ENCODE data around the gene OPRL1.

OPRL1 gene

DNA sequence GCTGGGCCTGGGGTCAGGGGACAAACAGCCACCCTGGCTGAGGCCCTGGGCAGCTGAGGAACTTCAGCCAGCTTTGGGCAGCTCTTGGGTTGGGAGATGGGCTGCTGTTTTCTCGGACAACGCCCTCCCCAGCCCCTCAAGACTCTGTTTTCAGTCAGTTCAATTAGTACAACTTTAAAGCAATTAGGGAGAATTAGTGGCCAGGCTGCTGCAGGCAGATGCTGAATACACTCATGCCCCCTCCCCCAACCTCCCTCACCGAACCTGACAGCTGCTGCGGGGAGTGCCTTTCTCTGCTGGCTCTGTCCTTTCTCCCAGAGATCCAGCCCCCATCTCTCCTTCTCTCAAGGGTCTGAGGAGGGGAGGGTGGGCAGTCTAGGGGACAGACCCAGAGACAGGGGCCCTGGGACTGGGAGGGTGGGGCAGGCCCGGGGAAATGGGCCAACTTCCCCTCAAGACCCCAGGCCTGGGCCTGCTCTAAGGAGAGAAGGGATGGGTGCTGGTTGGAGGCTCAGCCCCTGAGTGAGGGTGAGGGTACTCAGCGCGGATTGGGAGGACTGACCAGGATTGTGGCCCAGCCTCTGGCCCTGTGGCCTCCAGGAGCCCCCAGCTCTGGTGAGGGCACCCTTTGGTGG is 66.5 kb downstream of the OPRL1 start:
- DNase-seq, result no peak
- H4K91ac ChIP-seq (ENCODE audit: low read depth, low read length), result no peak overlapping the region

DNA sequence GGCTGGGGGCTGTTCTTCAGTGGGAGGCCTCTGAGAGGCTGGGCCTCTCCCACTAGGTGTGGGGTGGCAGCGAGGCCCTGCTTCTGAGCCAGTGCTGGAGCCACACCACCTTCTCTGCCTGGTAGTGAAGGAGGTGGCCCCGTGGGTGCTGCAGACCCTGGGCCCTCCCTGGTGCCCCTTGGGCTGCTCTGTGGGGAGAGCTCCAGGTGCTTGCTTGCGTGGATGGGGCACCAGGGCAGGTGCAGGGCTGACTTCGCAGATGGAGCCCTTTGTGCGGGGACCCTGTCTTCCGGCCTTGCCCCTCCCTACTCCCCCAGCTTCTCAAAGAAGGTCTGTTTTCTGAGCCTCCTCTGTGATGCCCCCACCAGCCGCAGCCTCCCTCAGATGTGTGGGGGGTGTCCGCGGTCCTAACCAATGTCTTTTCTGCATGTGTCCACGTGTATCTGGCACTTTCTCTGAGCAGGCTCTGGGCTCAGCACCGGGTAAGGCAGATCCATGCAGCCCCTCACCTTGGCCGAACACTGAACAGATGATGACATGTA is 67.1 kb downstream of the OPRL1 start:
- Histone ChIP-seq H3K4me3 (ENCODE audit: low read depth, low read length) (no peak overlapping the region), H4K12ac (ENCODE audit: low read depth, low read length) (no peak overlapping the region), H4K8ac (ENCODE audit: low read depth, low read length) (no peak overlapping the region), H3K4ac (ENCODE audit: low read depth, low read length) (no peak overlapping the region), H2BK120ac (ENCODE audit: insufficient read depth, low read length, poor library complexity) (no peak overlapping the region), H3K27me3 (ENCODE audit: insufficient read depth, low read length) (no peaks in the 10 kb centered on the region), H3K79me2 (ENCODE audit: control insufficient read depth, insufficient read depth, low read length, poor library complexity) (no peaks in the 10 kb centered on the region), H3K18ac (ENCODE audit: low read length) (no peak overlapping the region), H3K4me2 (ENCODE audit: low read length) (no peak overlapping the region), H3K14ac (ENCODE audit: low read length) (no peak overlapping the region), H2AK5ac (ENCODE audit: low read length) (no peak overlapping the region), H3K27ac (ENCODE audit: low read depth, low read length) (no peak overlapping the region), H3K4me1 (ENCODE audit: control insufficient read depth in 1 of 2, insufficient read depth in 2 of 2, low read length in 2 of 2) (no peaks in the 10 kb centered on the region), H2BK12ac (ENCODE audit: low read length) (no peak overlapping the region), H3K9me3 (ENCODE audit: insufficient read depth, low read depth, low read length) (peaks cover 21% of the 10 kb centered on the region), H3K36me3 (ENCODE audit: control insufficient read depth in 1 of 2, insufficient read depth in 2 of 2, low read length in 2 of 2) (no peaks in the 10 kb centered on the region), H3K79me1 (ENCODE audit: low read length) (no peaks in the 10 kb centered on the region), H2BK5ac (ENCODE audit: low read depth, low read length, poor library complexity) (no peak overlapping the region), H3K9ac (ENCODE audit: low read length) (no peak overlapping the region), H4K91ac (ENCODE audit: low read depth, low read length) (no peak overlapping the region), H2AFZ (ENCODE audit: insufficient read depth, low read length, poor library complexity) (no peak overlapping the region), H3K23ac (ENCODE audit: low read length) (no peak overlapping the region)
- no CpG with 5 or more reads among the region's 12 CpGs for WGBS (ENCODE audit: extremely low coverage, insufficient coverage, insufficient read length)
- DNase-seq, result no peak

More for the DNA sequence above, 66.5 kb downstream of the OPRL1 start:
- Histone ChIP-seq H2BK120ac (ENCODE audit: insufficient read depth, low read length, poor library complexity) (no peak overlapping the region), H3K14ac (ENCODE audit: low read length) (no peak overlapping the region), H2BK5ac (ENCODE audit: low read depth, low read length, poor library complexity) (no peak overlapping the region), H2BK12ac (ENCODE audit: low read length) (no peak overlapping the region), H3K79me1 (ENCODE audit: low read length) (no peaks in the 10 kb centered on the region), H3K27me3 (ENCODE audit: insufficient read depth, low read length) (no peaks in the 10 kb centered on the region), H3K4me1 (ENCODE audit: control insufficient read depth in 1 of 2, insufficient read depth in 2 of 2, low read length in 2 of 2) (no peaks in the 10 kb centered on the region), H3K18ac (ENCODE audit: low read length) (no peak overlapping the region), H2AK5ac (ENCODE audit: low read length) (no peak overlapping the region), H3K4me3 (ENCODE audit: low read depth, low read length) (no peak overlapping the region), H3K27ac (ENCODE audit: low read depth, low read length) (no peak overlapping the region), H3K4ac (ENCODE audit: low read depth, low read length) (no peak overlapping the region), H2AFZ (ENCODE audit: insufficient read depth, low read length, poor library complexity) (no peak overlapping the region), H3K9ac (ENCODE audit: low read length) (no peak overlapping the region), H4K8ac (ENCODE audit: low read depth, low read length) (no peak overlapping the region), H3K23ac (ENCODE audit: low read length) (no peak overlapping the region), H3K79me2 (ENCODE audit: control insufficient read depth, insufficient read depth, low read length, poor library complexity) (no peaks in the 10 kb centered on the region), H3K36me3 (ENCODE audit: control insufficient read depth in 1 of 2, insufficient read depth in 2 of 2, low read length in 2 of 2) (no peaks in the 10 kb centered on the region), H4K12ac (ENCODE audit: low read depth, low read length) (no peak overlapping the region), H3K9me3 (ENCODE audit: insufficient read depth, low read depth, low read length) (peaks cover 21% of the 10 kb centered on the region), H3K4me2 (ENCODE audit: low read length) (no peak overlapping the region)
- WGBS (ENCODE audit: extremely low coverage, insufficient coverage, insufficient read length), result no CpG with 5 or more reads among the region's 7 CpGs

DNA sequence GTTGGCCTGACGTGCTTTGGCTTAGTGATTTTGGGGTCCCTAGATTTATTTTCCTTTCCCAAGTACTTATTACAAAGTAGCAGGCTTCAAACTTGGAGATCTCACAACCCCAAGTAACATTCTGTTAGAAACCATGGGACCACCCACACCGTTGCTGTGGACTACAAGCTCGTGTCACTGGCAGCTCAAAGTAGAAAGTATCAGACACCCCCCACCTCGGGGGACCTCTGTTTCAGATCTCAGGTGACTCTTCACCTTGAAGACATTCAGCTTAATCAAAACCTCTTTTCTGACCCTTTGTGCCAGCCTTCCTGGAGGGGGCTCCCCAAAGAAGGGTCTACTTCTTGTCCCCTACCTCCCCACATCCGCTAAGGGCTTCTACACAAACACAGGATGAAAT is 68.7 kb downstream of the OPRL1 start:
- Histone ChIP-seq H3K79me2 (ENCODE audit: control insufficient read depth, insufficient read depth, low read length, poor library complexity) (no peaks in the 10 kb centered on the region), H3K4me3 (ENCODE audit: low read depth, low read length) (no peak overlapping the region)
- WGBS (ENCODE audit: extremely low coverage, insufficient coverage, insufficient read length), result no CpG with 5 or more reads among the region's 5 CpGs

DNA sequence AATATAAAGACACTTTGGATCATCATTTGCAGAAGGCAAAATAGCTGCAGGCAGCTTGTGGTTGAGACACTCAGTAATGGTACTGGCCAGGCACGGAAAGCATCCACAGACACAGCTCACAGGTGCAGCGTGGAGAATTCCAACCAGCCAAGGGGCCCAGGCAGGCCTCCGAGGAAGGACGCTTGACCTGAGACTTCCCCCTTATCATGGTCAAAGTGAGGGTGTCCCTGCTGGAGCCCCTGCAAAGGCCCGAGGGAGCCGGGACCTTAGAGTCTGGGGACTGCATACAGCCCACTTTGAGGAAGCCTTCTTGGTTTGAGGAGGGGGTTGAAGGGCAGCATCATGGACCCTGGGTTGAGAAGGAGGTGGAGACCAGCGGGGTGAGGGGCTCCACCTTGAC is 69.3 kb downstream of the OPRL1 start:
- Histone ChIP-seq H3K23ac (ENCODE audit: low read length) (no peak overlapping the region), H2BK12ac (ENCODE audit: low read length) (no peak overlapping the region), H3K36me3 (ENCODE audit: control insufficient read depth in 1 of 2, insufficient read depth in 2 of 2, low read length in 2 of 2) (no peaks in the 10 kb centered on the region), H3K4ac (ENCODE audit: low read depth, low read length) (no peak overlapping the region), H3K9ac (ENCODE audit: low read length) (no peak overlapping the region), H3K79me1 (ENCODE audit: low read length) (no peaks in the 10 kb centered on the region), H3K79me2 (ENCODE audit: control insufficient read depth, insufficient read depth, low read length, poor library complexity) (no peaks in the 10 kb centered on the region), H2AFZ (ENCODE audit: insufficient read depth, low read length, poor library complexity) (no peak overlapping the region), H2AK5ac (ENCODE audit: low read length) (no peak overlapping the region), H4K91ac (ENCODE audit: low read depth, low read length) (no peak overlapping the region), H3K27me3 (ENCODE audit: insufficient read depth, low read length) (no peaks in the 10 kb centered on the region), H4K12ac (ENCODE audit: low read depth, low read length) (no peak overlapping the region), H3K4me3 (ENCODE audit: low read depth, low read length) (no peak overlapping the region), H3K18ac (ENCODE audit: low read length) (no peak overlapping the region), H3K14ac (ENCODE audit: low read length) (no peak overlapping the region), H3K9me3 (ENCODE audit: insufficient read depth, low read depth, low read length) (peaks cover 25% of the 10 kb centered on the region), H4K8ac (ENCODE audit: low read depth, low read length) (no peak overlapping the region), H3K4me1 (ENCODE audit: control insufficient read depth in 1 of 2, insufficient read depth in 2 of 2, low read length in 2 of 2) (no peaks in the 10 kb centered on the region), H3K4me2 (ENCODE audit: low read length) (no peak overlapping the region), H2BK5ac (ENCODE audit: low read depth, low read length, poor library complexity) (no peak overlapping the region), H3K27ac (ENCODE audit: low read depth, low read length) (no peak overlapping the region), H2BK120ac (ENCODE audit: insufficient read depth, low read length, poor library complexity) (no peak overlapping the region)
- DNase-seq, result no peak
- WGBS (ENCODE audit: extremely low coverage, insufficient coverage, insufficient read length), result no CpG with 5 or more reads among the region's 7 CpGs

More for the DNA sequence above, 68.7 kb downstream of the OPRL1 start:
- H3K4me1 ChIP-seq (ENCODE audit: control insufficient read depth in 1 of 2, insufficient read depth in 2 of 2, low read length in 2 of 2), result no peaks in the 10 kb centered on the region
- H4K12ac ChIP-seq (ENCODE audit: low read depth, low read length), result no peak overlapping the region
- H3K9me3 ChIP-seq (ENCODE audit: insufficient read depth, low read depth, low read length), result peaks cover 24% of the 10 kb centered on the region
- H3K14ac ChIP-seq (ENCODE audit: low read length), result no peak overlapping the region
- no peak overlapping the region for H3K18ac ChIP-seq (ENCODE audit: low read length)
- H3K9ac ChIP-seq (ENCODE audit: low read length), result no peak overlapping the region
- no peak overlapping the region for H3K27ac ChIP-seq (ENCODE audit: low read depth, low read length)
- no peak overlapping the region for H2BK120ac ChIP-seq (ENCODE audit: insufficient read depth, low read length, poor library complexity)
- H3K4ac ChIP-seq (ENCODE audit: low read depth, low read length), result no peak overlapping the region
- no peak overlapping the region for H3K4me2 ChIP-seq (ENCODE audit: low read length)
- H2BK5ac ChIP-seq (ENCODE audit: low read depth, low read length, poor library complexity), result no peak overlapping the region
- no peak overlapping the region for H4K8ac ChIP-seq (ENCODE audit: low read depth, low read length)
- DNase-seq, result no peak
- no peaks in the 10 kb centered on the region for H3K79me1 ChIP-seq (ENCODE audit: low read length)
- no peak overlapping the region for H3K23ac ChIP-seq (ENCODE audit: low read length)
- no peak overlapping the region for H2AK5ac ChIP-seq (ENCODE audit: low read length)
- no peak overlapping the region for H4K91ac ChIP-seq (ENCODE audit: low read depth, low read length)
- no peak overlapping the region for H2BK12ac ChIP-seq (ENCODE audit: low read length)
- H3K27me3 ChIP-seq (ENCODE audit: insufficient read depth, low read length), result no peaks in the 10 kb centered on the region
- H3K36me3 ChIP-seq (ENCODE audit: control insufficient read depth in 1 of 2, insufficient read depth in 2 of 2, low read length in 2 of 2), result no peaks in the 10 kb centered on the region
- no peak overlapping the region for H2AFZ ChIP-seq (ENCODE audit: insufficient read depth, low read length, poor library complexity)
